ENCODE data around the gene AGAP1.

- TF ChIP-seq CTCF (IDR thresholded peaks at IDR 0.05; ENCODE audit: extremely low read depth in 1 of 2, insufficient read depth in 1 of 2, low read depth in 1 of 2, low read length in 2 of 2): no peak
- TF ChIP-seq EZH2 (IDR thresholded peaks at IDR 0.05; ENCODE audit: borderline replicate concordance, low read depth, low read length, severe bottlenecking): no peak
- TF ChIP-seq POLR2AphosphoS5 (IDR thresholded peaks at IDR 0.05; ENCODE audit: insufficient read depth, low read depth, low read length): no peak
- no peak for TF ChIP-seq POLR2A (IDR thresholded peaks at IDR 0.05; ENCODE audit: low read depth, low read length)
- TF ChIP-seq JUN (IDR thresholded peaks at IDR 0.05; ENCODE audit: borderline replicate concordance, insufficient read depth, insufficient read length, low read depth): no peak
- TF ChIP-seq MAX (IDR thresholded peaks at IDR 0.05; ENCODE audit: insufficient read depth, insufficient read length): no peak
- no peak for TF ChIP-seq MYC (IDR thresholded peaks at IDR 0.05; ENCODE audit: low read depth, low read length)
Measured at GRCh38 chr2:235539773-235540172, 45.9 kb downstream of the AGAP1 start.

All from endothelial cell of umbilical vein (primary cell).